Panc1 (cell line): Measurements from ENCODE around the gene SMPD4. TPM values are rescaled to one million over a fixed set of nuclear protein-coding genes. Genes with fewer than 3 reads are reported as not detected.
"Not testable (repeated sequence)": the region's sequence is repeated elsewhere in the genome, so short reads cannot be mapped to it uniquely, and the experiment has no call there.

Source experiments
- ATAC-seq: fragments of 200-7000 bp; cut with Tn5 transposase; 2 replicates; pipeline ENCODE4 v1.9.1; 2020; ENCODE audit warnings: mild to moderate bottlenecking, moderate library complexity
- BruUV-seq: library from RNA; stranded (reverse); fragments of 400-500 nt; replicated peaks from 2 replicates; lab custom pipeline; 2021; lab: Mats Ljungman, UMichigan
- CTCF ChIA-PET: fragments of 300-600 bp; sonication (Branson Sonifier 250); formaldehyde crosslinking; loops from one replicate; lab custom pipeline; 2022; ENCODE audit warnings: antibody characterized with exemption; lab: Charles Lee
- POLR2A ChIA-PET: fragments of 300-600 bp; sonication (Branson Sonifier 250); formaldehyde crosslinking; loops from one replicate; lab custom pipeline; 2022; ENCODE audit warnings: antibody characterized with exemption; lab: Charles Lee
- DNase-seq: peaks from one replicate; pipeline ENCODE4 v3.0.0-alpha.2; 2010; ENCODE audit warnings: low read depth, low spot score
- H3K27ac ChIP-seq: 2 replicates; pipeline ENCODE4 v1.5.1; 2011; ENCODE audit warnings: mild to moderate bottlenecking, low read length, inconsistent platforms
- H3K27me3 ChIP-seq: fragments of 200-500 bp; sonication (Bioruptor generic); 2 replicates; pipeline ENCODE4 v1.6.0; 2014; ENCODE audit warnings: low read length, inconsistent platforms; ENCODE audit not compliant: control insufficient read depth, insufficient read depth
- H3K36me3 ChIP-seq: fragments of 200-500 bp; sonication (Bioruptor generic); 2 replicates; pipeline ENCODE4 v1.5.1; 2014; ENCODE audit warnings: inconsistent platforms, mild to moderate bottlenecking, low read length, moderate library complexity; ENCODE audit not compliant: control insufficient read depth, insufficient read depth
- H3K4me1 ChIP-seq: 2 replicates; pipeline ENCODE4 v1.5.1; 2011; ENCODE audit warnings: inconsistent platforms, mild to moderate bottlenecking, low read length, moderate library complexity; ENCODE audit not compliant: control insufficient read depth, insufficient read depth
- H3K4me3 ChIP-seq, 2 experiments: 2 replicates each; pipeline ENCODE4 v1.5.1; 2011 to 2012; ENCODE audit warnings: low read depth in 2 of 2, low read length in 2 of 2, mild to moderate bottlenecking in 2 of 2, inconsistent platforms in 1 of 2, moderate library complexity in 1 of 2
- H3K9me3 ChIP-seq: fragments of 200-500 bp; sonication (Bioruptor generic); 2 replicates; pipeline ENCODE4 v1.5.1; 2014; ENCODE audit warnings: low read depth, mild to moderate bottlenecking, inconsistent platforms, low read length, moderate library complexity; ENCODE audit not compliant: control insufficient read depth, insufficient read depth
- CTCF ChIP-seq: fragments of 450-650 bp; IDR thresholded peaks from 2 replicates; pipeline ENCODE4 v1.5.1; 2017; ENCODE audit warnings: mild to moderate bottlenecking
- POLR2AphosphoS5 ChIP-seq: IDR thresholded peaks from 2 replicates; pipeline ENCODE4 v1.6.1; 2012; ENCODE audit warnings: mild to moderate bottlenecking, low read depth, low read length, moderate library complexity
- REST ChIP-seq, 2 experiments: IDR thresholded peaks; 2 replicates each; pipeline ENCODE4 v1.6.1; 2011 to 2012; ENCODE audit warnings: low read depth in 2 of 2, control low read depth in 1 of 2, low read length in 1 of 2, mild to moderate bottlenecking in 1 of 2, moderate library complexity in 1 of 2; ENCODE audit not compliant: insufficient read depth in 1 of 2
- TCF7L2 ChIP-seq: IDR thresholded peaks from 2 replicates; pipeline ENCODE4 v1.6.1; 2011; ENCODE audit warnings: mild to moderate bottlenecking, low read depth, low read length, inconsistent platforms
- in situ Hi-C: cut with HindIII; loops from 2 replicates; pipeline ENCODE4 v1.10.0; 2016; ENCODE audit warnings: low sequenced_read_pairs, low pct_unique_long_range_greater_than_20kb
- intact Hi-C: fragments of 100-400 bp; cut with micrococcal nuclease; formaldehyde crosslinking; loops from one replicate; pipeline ENCODE4 v1.10.0; 2022; ENCODE audit not compliant: unreplicated experiment
- total RNA-seq: library from RNA; stranded (reverse); gene quantifications from one replicate; pipeline ENCODE4 v1.2.1, GENCODE V29; 2021; ENCODE audit not compliant: unreplicated experiment

The SMPD4 gene
- total RNA-seq, 1 experiment from 2014 or later, result 89.0 TPM

GRCh38 chr2:130192451-130192850 lies 11.0 kb upstream of the SMPD4 start:
- H3K4me1 ChIP-seq, POLR2A ChIA-PET, in situ Hi-C loops, CTCF ChIA-PET, H3K9me3 ChIP-seq, intact Hi-C loops, H3K4me3 ChIP-seq, ATAC-seq, H3K27ac ChIP-seq, H3K27me3 ChIP-seq, H3K36me3 ChIP-seq, BruUV-seq, DNase-seq: not testable (repeated sequence)

GRCh38 chr2:130191319-130191718 lies 9.9 kb upstream of the SMPD4 start:
- in situ Hi-C loops, CTCF ChIA-PET: not testable (repeated sequence)

GRCh38 chr2:130190237-130190636 lies 8.8 kb upstream of the SMPD4 start:
- ATAC-seq (peak; percentile 16; the same call in 1 of the 2 replicates), DNase-seq (no peak)
- Histone ChIP-seq H3K36me3 (no peaks in the 10 kb centered on the region), H3K27me3 (no peaks in the 10 kb centered on the region), H3K27ac (no peak overlapping the region), H3K4me3 (no peak overlapping the region), H3K4me1 (no peaks in the 10 kb centered on the region), H3K9me3 (no peaks in the 10 kb centered on the region)
- BruUV-seq, result no TSS peak
- no peak for TF ChIP-seq REST (IDR thresholded peaks at IDR 0.05; ENCODE audit: insufficient read depth in 1 of 2, low read depth in 2 of 2, low read length in 1 of 2)
- TF ChIP-seq POLR2AphosphoS5, result no peak
- TF ChIP-seq TCF7L2, result no peak
- TF ChIP-seq CTCF, result no peak
- intact Hi-C loops (no loop called here), in situ Hi-C loops (no loop called here)
- ChIA-PET CTCF (interaction anchor here (0.7 kb wide), 1 partner anchor 117 kb away, joined by 4 read pairs; no protein-coding TSS in a partner anchor), POLR2A (no interaction called here)

More at GRCh38 chr2:130191319-130191718, 9.9 kb upstream of the SMPD4 start:
- BruUV-seq, H3K27me3 ChIP-seq, H3K4me3 ChIP-seq, H3K27ac ChIP-seq, ATAC-seq, POLR2A ChIA-PET, H3K36me3 ChIP-seq, H3K9me3 ChIP-seq, intact Hi-C loops, DNase-seq, H3K4me1 ChIP-seq: not testable (repeated sequence)

- H3K4me3 ChIP-seq, intact Hi-C loops, DNase-seq, H3K36me3 ChIP-seq, H3K27me3 ChIP-seq, H3K4me1 ChIP-seq, POLR2A ChIA-PET, in situ Hi-C loops, H3K9me3 ChIP-seq, ATAC-seq, H3K27ac ChIP-seq, CTCF ChIA-PET: not testable (repeated sequence)
- BruUV-seq, result TSS peak; percentile 14
Observed at GRCh38 chr2:130188958-130189357, 7.6 kb upstream of the SMPD4 start.

GRCh38 chr2:130187859-130188792 lies 6.7 kb upstream of the SMPD4 start:
- DNase-seq, H3K4me3 ChIP-seq, H3K27me3 ChIP-seq, H3K27ac ChIP-seq, H3K36me3 ChIP-seq, ATAC-seq, H3K9me3 ChIP-seq, in situ Hi-C loops, H3K4me1 ChIP-seq, intact Hi-C loops, CTCF ChIA-PET, BruUV-seq: not testable (repeated sequence)
- POLR2A ChIA-PET, result interaction anchor here (0.7 kb wide), 2 partner anchors 17 to 194 kb away, joined by 5 to 10 read pairs; no protein-coding TSS in a partner anchor
